Lung (tissue), 12 donors: ENCODE data around the gene TMEM30A. TPM values are rescaled to one million over a fixed set of nuclear protein-coding genes. Genes with fewer than 3 reads are reported as not detected.

Experiments used
- ATAC-seq: fragments of 200-7000 bp; cut with Tn5 transposase; one replicate; pipeline ENCODE4 v1.9.1; 2020; ENCODE audit warnings: moderate number of reproducible peaks; ENCODE audit not compliant: insufficient read depth, low FRiP score
- DNase-seq, 3 donors: peaks; one replicate each; pipeline ENCODE4 v3.0.0-alpha.2; 2013 to 2017
- H3K27ac ChIP-seq, 2 donors: one replicate each; pipeline ENCODE4 v1.5.1; 2013; ENCODE audit warnings: mild to moderate bottlenecking in 2 of 2, moderate library complexity in 2 of 2, control low read depth in 1 of 2, inconsistent platforms in 1 of 2, low read depth in 1 of 2, low read length in 1 of 2
- H3K27me3 ChIP-seq, 3 donors: one replicate each; pipeline ENCODE4 v1.5.1; 2013; ENCODE audit warnings: low read length in 2 of 3; ENCODE audit not compliant: control insufficient read depth in 3 of 3, insufficient read depth in 3 of 3
- H3K36me3 ChIP-seq, 4 donors: one replicate each; pipeline ENCODE4 v1.5.1; 2013; ENCODE audit warnings: low read length in 4 of 4, mild to moderate bottlenecking in 1 of 4, moderate library complexity in 1 of 4; ENCODE audit not compliant: control insufficient read depth in 4 of 4, insufficient read depth in 4 of 4
- H3K4me1 ChIP-seq, 5 donors: one replicate each; pipeline ENCODE4 v1.5.1; 2013; ENCODE audit warnings: low read length in 5 of 5, mild to moderate bottlenecking in 2 of 5, moderate library complexity in 1 of 5; ENCODE audit not compliant: control insufficient read depth in 5 of 5, insufficient read depth in 5 of 5
- H3K4me3 ChIP-seq: one replicate; pipeline ENCODE4 v1.5.1; 2013; ENCODE audit warnings: mild to moderate bottlenecking, control low read depth, moderate library complexity
- H3K9ac ChIP-seq, 2 donors: one replicate each; pipeline ENCODE4 v1.5.1; 2013; ENCODE audit warnings: low read length in 2 of 2, control low read depth in 1 of 2; ENCODE audit not compliant: insufficient read depth in 1 of 2
- H3K9me3 ChIP-seq, 4 donors: one replicate each; pipeline ENCODE4 v1.5.1; 2013; ENCODE audit warnings: low read length in 3 of 4, mild to moderate bottlenecking in 1 of 4, moderate library complexity in 1 of 4; ENCODE audit not compliant: control insufficient read depth in 4 of 4, insufficient read depth in 3 of 4
- CTCF ChIP-seq: IDR thresholded peaks from 2 replicates; pipeline ENCODE4 v1.5.1; 2012; ENCODE audit warnings: mild to moderate bottlenecking; ENCODE audit errors: control extremely low read depth, extremely low read depth
- WGBS, 2 donors: extraction: QIAGEN DNeasy Blood & Tissue Kit; methylation state at CpG; one replicate each; pipeline ENCODE4 v1.1.7; 2013; 5-methylcytosine and 5-hydroxymethylcytosine counted together
- polyA plus RNA-seq, 2 donors: library from polyadenylated mRNA; stranded (reverse); fragments of 200-250 nt; gene quantifications; one replicate each; pipeline ENCODE4 v1.2.1, GENCODE V29; 2013
- total RNA-seq, 2 donors: library from RNA; depleted of rRNA in 1 of 2; stranded (reverse); fragments of >200 nt in 1 of 2; gene quantifications; one replicate each; pipeline ENCODE4 v1.2.1, GENCODE V29; 2014 to 2021
- donor health status: control.
- donor health status: control.
- donor health status: Bipolar disorder and iron deficiency.
- donor health status: healthy.
- donor health status: DM: yes; HTN: yes; CAD: no.

Gene TMEM30A
- total and polyA plus RNA-seq, 4 donors, result 46.4 to 164 (median 99.4) TPM

GRCh38 chr6:75262716-75263400 lies 21.7 kb downstream of the TMEM30A start:
- no peak for DNase-seq
- H3K27me3 ChIP-seq, result no peaks in the 10 kb centered on the region
- H3K9me3 ChIP-seq, result no peaks in the 10 kb centered on the region
- H3K4me3 ChIP-seq, result no peak overlapping the region
- no peak for ATAC-seq
- no peak for TF ChIP-seq CTCF
- peaks cover 8 to 20% (median 10%) of the 10 kb centered on the region in 4 donors for H3K36me3 ChIP-seq
- no peak overlapping the region for H3K27ac ChIP-seq
- H3K9ac ChIP-seq, result no peak overlapping the region
- 80 to 81% methylated on average over 4 of the region's 4 CpGs for WGBS, 2 donors
- peaks cover 0 to 7% (median 0%) of the 10 kb centered on the region in 5 donors for H3K4me1 ChIP-seq

GRCh38 chr6:75261299-75261698 lies 23.3 kb downstream of the TMEM30A start:
- H3K9me3 ChIP-seq, result no peaks in the 10 kb centered on the region
- H3K27ac ChIP-seq, result no peak overlapping the region
- H3K4me1 ChIP-seq, result no peaks in the 10 kb centered on the region
- no peak for TF ChIP-seq CTCF
- 96 to 97% methylated on average over 1 of the region's 1 CpG for WGBS, 2 donors
- H3K27me3 ChIP-seq, result no peaks in the 10 kb centered on the region
- H3K36me3 ChIP-seq, result peaks cover 8 to 24% (median 15%) of the 10 kb centered on the region in 4 donors
- H3K4me3 ChIP-seq, result no peak overlapping the region
- H3K9ac ChIP-seq, result no peak overlapping the region
- ATAC-seq (no peak), DNase-seq (no peak)

- ATAC-seq (no peak), DNase-seq (no peak)
- Histone ChIP-seq H3K4me3 (no peak overlapping the region), H3K36me3 (peaks cover 11 to 31% (median 21%) of the 10 kb centered on the region in 4 donors), H3K4me1 (no peaks in the 10 kb centered on the region), H3K27me3 (no peaks in the 10 kb centered on the region), H3K9me3 (no peaks in the 10 kb centered on the region), H3K9ac (no peak overlapping the region), H3K27ac (no peak overlapping the region)
- TF ChIP-seq CTCF, result no peak
- 95 to 97% methylated on average over 1 of the region's 1 CpG for WGBS, 2 donors
These were observed 27.1 kb downstream of the TMEM30A start for GRCh38 chr6:75257343-75258087.
